Measurements from ENCODE around the gene RHBDL1.
A peak's percentile ranks its signal among the peaks of the same experiment; 100 is the strongest.

RHBDL1 gene

DNA sequence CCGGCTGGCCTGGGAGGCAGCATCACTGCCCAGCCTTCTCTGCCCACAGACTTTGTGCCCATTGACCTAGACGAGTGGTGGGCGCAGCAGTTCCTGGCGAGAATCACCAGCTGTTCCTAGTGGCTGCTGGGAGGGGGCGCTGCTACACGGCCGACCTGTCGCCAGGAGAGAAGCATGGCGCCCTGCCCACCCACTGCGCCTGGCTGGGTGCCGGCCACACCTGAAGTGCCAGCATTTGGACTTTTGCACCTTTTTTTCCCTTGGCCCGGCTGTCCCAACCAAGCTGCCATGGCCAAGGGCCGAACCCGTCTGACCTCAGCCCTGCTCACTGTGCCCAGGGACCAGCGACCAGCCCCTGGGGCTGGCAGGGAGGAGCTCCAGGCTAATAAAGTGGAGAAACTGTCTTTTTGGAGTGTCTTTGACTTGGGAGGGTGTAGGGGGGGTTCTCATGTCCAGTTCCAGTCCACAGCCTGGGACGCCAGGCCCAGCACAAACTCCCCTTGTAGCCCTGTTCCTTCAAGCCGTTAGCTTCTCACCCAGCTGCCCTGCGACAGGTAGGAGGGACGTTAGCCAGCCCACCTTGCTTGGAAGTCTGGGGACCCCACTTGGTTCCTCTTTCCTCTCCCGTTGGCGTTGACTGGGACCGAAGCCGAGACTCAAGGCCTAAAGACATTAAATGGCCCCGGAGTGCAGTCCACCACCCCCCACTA, 27.2 kb upstream of the RHBDL1 start (continued):
- TF ChIP-seq OVOL3 (tag by site-specific recombination; IDR thresholded peaks at IDR 0.05) (no peak), ZEB2 (tag by site-specific recombination; IDR thresholded peaks at IDR 0.05) (peak; percentile 93), ZNF555 (tag by site-specific recombination; conservative IDR thresholded peaks at IDR 0.05) (no peak), ZNF311 (tag by site-specific recombination; IDR thresholded peaks at IDR 0.05; ENCODE audit: borderline replicate concordance) (no peak), ZBTB8A (tag by site-specific recombination; IDR thresholded peaks at IDR 0.05) (peak; percentile 89), SETDB1 (IDR thresholded peaks at IDR 0.05; ENCODE audit: insufficient read length, low read length) (no peak), ZNF610 (tag by site-specific recombination; IDR thresholded peaks at IDR 0.05; ENCODE audit: borderline replicate concordance) (peak; percentile 40; the same call in 1 of the 2 replicates), ZNF114 (tag by site-specific recombination; IDR thresholded peaks at IDR 0.05) (no peak), KLF9 (tag by site-specific recombination; IDR thresholded peaks at IDR 0.05; ENCODE audit: low read depth) (peak; percentile 64), HOXA7 (CRISPR knock-in tag; IDR thresholded peaks at IDR 0.05; ENCODE audit: borderline replicate concordance) (no peak), ZNF747 (tag by site-specific recombination; IDR thresholded peaks at IDR 0.05) (no peak), ZNF791 (tag by site-specific recombination; IDR thresholded peaks at IDR 0.05) (no peak), IKZF3 (tag by site-specific recombination; IDR thresholded peaks at IDR 0.05) (peak; percentile 30; the same call in 1 of the 2 replicates), ZNF558 (tag by site-specific recombination; IDR thresholded peaks at IDR 0.05) (no peak), YY1 (tag by site-specific recombination; IDR thresholded peaks at IDR 0.05) (peak; percentile 69), ZNF585B (tag by site-specific recombination; IDR thresholded peaks at IDR 0.05) (no peak), ZNF354C (tag by site-specific recombination; IDR thresholded peaks at IDR 0.05; ENCODE audit: borderline replicate concordance, low read depth) (no peak), ZFHX2 (tag by site-specific recombination; conservative IDR thresholded peaks at IDR 0.05) (peak; percentile 80), HOXC10 (CRISPR knock-in tag; IDR thresholded peaks at IDR 0.05) (no peak), ZNF391 (tag by site-specific recombination; IDR thresholded peaks at IDR 0.05; ENCODE audit: borderline replicate concordance, low read depth) (no peak), ZNF341 (tag by site-specific recombination; IDR thresholded peaks at IDR 0.05; ENCODE audit: low read depth) (peak; percentile 74), GLI4 (tag by site-specific recombination; IDR thresholded peaks at IDR 0.05) (no peak)
- TF ChIP-seq, protein P1, sequence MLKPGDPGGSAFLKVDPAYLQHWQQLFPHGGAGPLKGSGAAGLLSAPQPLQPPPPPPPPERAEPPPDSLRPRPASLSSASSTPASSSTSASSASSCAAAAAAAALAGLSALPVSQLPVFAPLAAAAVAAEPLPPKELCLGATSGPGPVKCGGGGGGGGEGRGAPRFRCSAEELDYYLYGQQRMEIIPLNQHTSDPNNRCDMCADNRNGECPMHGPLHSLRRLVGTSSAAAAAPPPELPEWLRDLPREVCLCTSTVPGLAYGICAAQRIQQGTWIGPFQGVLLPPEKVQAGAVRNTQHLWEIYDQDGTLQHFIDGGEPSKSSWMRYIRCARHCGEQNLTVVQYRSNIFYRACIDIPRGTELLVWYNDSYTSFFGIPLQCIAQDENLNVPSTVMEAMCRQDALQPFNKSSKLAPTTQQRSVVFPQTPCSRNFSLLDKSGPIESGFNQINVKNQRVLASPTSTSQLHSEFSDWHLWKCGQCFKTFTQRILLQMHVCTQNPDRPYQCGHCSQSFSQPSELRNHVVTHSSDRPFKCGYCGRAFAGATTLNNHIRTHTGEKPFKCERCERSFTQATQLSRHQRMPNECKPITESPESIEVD (tag by site-specific recombination; IDR thresholded peaks at IDR 0.05) = no peak
- TF ChIP-seq, protein P2, sequence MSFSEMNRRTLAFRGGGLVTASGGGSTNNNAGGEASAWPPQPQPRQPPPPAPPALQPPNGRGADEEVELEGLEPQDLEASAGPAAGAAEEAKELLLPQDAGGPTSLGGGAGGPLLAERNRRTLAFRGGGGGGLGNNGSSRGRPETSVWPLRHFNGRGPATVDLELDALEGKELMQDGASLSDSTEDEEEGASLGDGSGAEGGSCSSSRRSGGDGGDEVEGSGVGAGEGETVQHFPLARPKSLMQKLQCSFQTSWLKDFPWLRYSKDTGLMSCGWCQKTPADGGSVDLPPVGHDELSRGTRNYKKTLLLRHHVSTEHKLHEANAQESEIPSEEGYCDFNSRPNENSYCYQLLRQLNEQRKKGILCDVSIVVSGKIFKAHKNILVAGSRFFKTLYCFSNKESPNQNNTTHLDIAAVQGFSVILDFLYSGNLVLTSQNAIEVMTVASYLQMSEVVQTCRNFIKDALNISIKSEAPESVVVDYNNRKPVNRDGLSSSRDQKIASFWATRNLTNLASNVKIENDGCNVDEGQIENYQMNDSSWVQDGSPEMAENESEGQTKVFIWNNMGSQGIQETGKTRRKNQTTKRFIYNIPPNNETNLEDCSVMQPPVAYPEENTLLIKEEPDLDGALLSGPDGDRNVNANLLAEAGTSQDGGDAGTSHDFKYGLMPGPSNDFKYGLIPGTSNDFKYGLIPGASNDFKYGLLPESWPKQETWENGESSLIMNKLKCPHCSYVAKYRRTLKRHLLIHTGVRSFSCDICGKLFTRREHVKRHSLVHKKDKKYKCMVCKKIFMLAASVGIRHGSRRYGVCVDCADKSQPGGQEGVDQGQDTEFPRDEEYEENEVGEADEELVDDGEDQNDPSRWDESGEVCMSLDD (tag by site-specific recombination; IDR thresholded peaks at IDR 0.05) = no peak
- TF ChIP-seq, protein P3, sequence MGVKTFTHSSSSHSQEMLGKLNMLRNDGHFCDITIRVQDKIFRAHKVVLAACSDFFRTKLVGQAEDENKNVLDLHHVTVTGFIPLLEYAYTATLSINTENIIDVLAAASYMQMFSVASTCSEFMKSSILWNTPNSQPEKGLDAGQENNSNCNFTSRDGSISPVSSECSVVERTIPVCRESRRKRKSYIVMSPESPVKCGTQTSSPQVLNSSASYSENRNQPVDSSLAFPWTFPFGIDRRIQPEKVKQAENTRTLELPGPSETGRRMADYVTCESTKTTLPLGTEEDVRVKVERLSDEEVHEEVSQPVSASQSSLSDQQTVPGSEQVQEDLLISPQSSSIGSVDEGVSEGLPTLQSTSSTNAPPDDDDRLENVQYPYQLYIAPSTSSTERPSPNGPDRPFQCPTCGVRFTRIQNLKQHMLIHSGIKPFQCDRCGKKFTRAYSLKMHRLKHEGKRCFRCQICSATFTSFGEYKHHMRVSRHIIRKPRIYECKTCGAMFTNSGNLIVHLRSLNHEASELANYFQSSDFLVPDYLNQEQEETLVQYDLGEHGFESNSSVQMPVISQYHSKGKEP (tag by site-specific recombination; IDR thresholded peaks at IDR 0.05) = no peak
- TF ChIP-seq, protein P4, sequence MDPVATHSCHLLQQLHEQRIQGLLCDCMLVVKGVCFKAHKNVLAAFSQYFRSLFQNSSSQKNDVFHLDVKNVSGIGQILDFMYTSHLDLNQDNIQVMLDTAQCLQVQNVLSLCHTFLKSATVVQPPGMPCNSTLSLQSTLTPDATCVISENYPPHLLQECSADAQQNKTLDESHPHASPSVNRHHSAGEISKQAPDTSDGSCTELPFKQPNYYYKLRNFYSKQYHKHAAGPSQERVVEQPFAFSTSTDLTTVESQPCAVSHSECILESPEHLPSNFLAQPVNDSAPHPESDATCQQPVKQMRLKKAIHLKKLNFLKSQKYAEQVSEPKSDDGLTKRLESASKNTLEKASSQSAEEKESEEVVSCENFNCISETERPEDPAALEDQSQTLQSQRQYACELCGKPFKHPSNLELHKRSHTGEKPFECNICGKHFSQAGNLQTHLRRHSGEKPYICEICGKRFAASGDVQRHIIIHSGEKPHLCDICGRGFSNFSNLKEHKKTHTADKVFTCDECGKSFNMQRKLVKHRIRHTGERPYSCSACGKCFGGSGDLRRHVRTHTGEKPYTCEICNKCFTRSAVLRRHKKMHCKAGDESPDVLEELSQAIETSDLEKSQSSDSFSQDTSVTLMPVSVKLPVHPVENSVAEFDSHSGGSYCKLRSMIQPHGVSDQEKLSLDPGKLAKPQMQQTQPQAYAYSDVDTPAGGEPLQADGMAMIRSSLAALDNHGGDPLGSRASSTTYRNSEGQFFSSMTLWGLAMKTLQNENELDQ (tag by site-specific recombination; IDR thresholded peaks at IDR 0.05; ENCODE audit: low read depth) = no peak
- TF ChIP-seq, protein P5, sequence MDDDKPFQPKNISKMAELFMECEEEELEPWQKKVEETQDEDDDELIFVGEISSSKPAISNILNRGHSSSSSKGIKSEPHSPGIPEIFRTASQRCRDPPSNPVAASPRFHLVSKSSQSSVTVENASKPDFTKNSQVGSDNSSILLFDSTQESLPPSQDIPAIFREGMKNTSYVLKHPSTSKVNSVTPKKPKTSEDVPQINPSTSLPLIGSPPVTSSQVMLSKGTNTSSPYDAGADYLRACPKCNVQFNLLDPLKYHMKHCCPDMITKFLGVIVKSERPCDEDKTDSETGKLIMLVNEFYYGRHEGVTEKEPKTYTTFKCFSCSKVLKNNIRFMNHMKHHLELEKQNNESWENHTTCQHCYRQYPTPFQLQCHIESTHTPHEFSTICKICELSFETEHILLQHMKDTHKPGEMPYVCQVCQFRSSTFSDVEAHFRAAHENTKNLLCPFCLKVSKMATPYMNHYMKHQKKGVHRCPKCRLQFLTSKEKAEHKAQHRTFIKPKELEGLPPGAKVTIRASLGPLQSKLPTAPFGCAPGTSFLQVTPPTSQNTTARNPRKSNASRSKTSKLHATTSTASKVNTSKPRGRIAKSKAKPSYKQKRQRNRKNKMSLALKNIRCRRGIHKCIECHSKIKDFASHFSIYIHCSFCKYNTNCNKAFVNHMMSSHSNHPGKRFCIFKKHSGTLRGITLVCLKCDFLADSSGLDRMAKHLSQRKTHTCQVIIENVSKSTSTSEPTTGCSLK (tag by site-specific recombination; IDR thresholded peaks at IDR 0.05) = no peak
- TF ChIP-seq, protein P6, sequence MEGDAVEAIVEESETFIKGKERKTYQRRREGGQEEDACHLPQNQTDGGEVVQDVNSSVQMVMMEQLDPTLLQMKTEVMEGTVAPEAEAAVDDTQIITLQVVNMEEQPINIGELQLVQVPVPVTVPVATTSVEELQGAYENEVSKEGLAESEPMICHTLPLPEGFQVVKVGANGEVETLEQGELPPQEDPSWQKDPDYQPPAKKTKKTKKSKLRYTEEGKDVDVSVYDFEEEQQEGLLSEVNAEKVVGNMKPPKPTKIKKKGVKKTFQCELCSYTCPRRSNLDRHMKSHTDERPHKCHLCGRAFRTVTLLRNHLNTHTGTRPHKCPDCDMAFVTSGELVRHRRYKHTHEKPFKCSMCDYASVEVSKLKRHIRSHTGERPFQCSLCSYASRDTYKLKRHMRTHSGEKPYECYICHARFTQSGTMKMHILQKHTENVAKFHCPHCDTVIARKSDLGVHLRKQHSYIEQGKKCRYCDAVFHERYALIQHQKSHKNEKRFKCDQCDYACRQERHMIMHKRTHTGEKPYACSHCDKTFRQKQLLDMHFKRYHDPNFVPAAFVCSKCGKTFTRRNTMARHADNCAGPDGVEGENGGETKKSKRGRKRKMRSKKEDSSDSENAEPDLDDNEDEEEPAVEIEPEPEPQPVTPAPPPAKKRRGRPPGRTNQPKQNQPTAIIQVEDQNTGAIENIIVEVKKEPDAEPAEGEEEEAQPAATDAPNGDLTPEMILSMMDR (tag by site-specific recombination; IDR thresholded peaks at IDR 0.05) = peak; percentile 94
